ENCODE data around the gene PECR. TPM values are rescaled to one million over a fixed set of nuclear protein-coding genes. Genes with fewer than 3 reads are reported as not detected.

Gene PECR
- total and polyA plus RNA-seq, 10 of the 15 experiments (the other 5 are each of a cell fraction or from before 2014, with no cell fraction given) = 7.6 to 37.4 (median 25.7) TPM

DNA sequence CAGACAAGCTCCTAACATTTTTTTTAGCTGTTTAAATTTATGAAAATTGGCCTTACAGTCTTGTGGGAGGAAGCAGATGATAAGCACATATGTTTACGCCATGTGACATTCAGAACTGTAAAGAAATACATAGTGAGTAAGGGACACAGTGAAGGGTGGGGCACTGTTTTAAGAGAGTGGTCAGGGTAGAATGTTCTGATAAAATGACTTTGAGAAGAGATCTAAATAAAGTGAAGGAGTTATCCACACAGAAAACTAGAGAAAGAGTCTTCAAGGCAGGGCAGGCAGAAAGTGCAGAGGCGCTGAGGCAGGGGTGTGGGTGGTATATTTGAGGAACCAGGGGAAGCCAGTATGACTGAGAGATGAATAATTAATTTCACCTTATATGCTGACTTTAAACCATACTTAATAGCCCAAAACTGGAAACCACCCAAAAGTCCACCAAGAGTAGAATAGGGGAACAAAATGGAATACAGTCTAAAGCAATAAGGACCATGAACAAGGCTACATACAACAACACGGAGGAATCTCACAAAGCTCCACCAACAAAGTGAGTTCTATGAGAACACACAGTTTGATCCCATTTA is 76.8 kb downstream of the PECR start (continued):
- no peak for TF ChIP-seq ZNF592 (IDR thresholded peaks at IDR 0.05)
- no peak for TF ChIP-seq ZNF274 (IDR thresholded peaks at IDR 0.05; ENCODE audit: insufficient read depth, insufficient read length)
- TF ChIP-seq FOS (IDR thresholded peaks at IDR 0.05; ENCODE audit: borderline replicate concordance, extremely low read depth, insufficient read length) = no peak
- TF ChIP-seq GABPA (IDR thresholded peaks at IDR 0.05; ENCODE audit: low read depth) = no peak
- peak; percentile 51 for TF ChIP-seq ATF2 (IDR thresholded peaks at IDR 0.05; ENCODE audit: low read length)
- TF ChIP-seq ATF7 (IDR thresholded peaks at IDR 0.05; ENCODE audit: low read depth) = peak; percentile 20; the same call in 1 of the 2 replicates
- no peak for TF ChIP-seq CHD1 (IDR thresholded peaks at IDR 0.05; ENCODE audit: low read depth, low read length)
- TF ChIP-seq, protein P1, sequence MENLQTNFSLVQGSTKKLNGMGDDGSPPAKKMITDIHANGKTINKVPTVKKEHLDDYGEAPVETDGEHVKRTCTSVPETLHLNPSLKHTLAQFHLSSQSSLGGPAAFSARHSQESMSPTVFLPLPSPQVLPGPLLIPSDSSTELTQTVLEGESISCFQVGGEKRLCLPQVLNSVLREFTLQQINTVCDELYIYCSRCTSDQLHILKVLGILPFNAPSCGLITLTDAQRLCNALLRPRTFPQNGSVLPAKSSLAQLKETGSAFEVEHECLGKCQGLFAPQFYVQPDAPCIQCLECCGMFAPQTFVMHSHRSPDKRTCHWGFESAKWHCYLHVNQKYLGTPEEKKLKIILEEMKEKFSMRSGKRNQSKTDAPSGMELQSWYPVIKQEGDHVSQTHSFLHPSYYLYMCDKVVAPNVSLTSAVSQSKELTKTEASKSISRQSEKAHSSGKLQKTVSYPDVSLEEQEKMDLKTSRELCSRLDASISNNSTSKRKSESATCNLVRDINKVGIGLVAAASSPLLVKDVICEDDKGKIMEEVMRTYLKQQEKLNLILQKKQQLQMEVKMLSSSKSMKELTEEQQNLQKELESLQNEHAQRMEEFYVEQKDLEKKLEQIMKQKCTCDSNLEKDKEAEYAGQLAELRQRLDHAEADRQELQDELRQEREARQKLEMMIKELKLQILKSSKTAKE (IDR thresholded peaks at IDR 0.05; ENCODE audit: low read depth, poor library complexity, severe bottlenecking) = peak; percentile 25
- no peak for TF ChIP-seq ZZZ3 (IDR thresholded peaks at IDR 0.05; ENCODE audit: control insufficient read depth, insufficient read length, low read depth)
- TF ChIP-seq MEF2A (IDR thresholded peaks at IDR 0.05; ENCODE audit: insufficient read depth, low read depth, low read length) = no peak
- TF ChIP-seq MEF2B (IDR thresholded peaks at IDR 0.05; ENCODE audit: partially characterized antibody, poor library complexity, severe bottlenecking) = no peak
- no peak for TF ChIP-seq CHD2 (IDR thresholded peaks at IDR 0.05; ENCODE audit: borderline replicate concordance, low read depth, low read length)
- TF ChIP-seq JUND (IDR thresholded peaks at IDR 0.05; ENCODE audit: low read depth, low read length) = no peak
- TF ChIP-seq ZNF217 (IDR thresholded peaks at IDR 0.05) = no peak
- no peak for TF ChIP-seq MTA3 (IDR thresholded peaks at IDR 0.05; ENCODE audit: borderline replicate concordance, low read length)
- TF ChIP-seq ZBTB33 (IDR thresholded peaks at IDR 0.05) = no peak
- no peak for TF ChIP-seq BRCA1 (IDR thresholded peaks at IDR 0.05; ENCODE audit: low read depth, low read length)
- TF ChIP-seq SIX5 (IDR thresholded peaks at IDR 0.05; ENCODE audit: low read depth, low read length, severe bottlenecking) = no peak
- no peak for TF ChIP-seq ZNF207 (IDR thresholded peaks at IDR 0.05; ENCODE audit: borderline replicate concordance)
- no peak for TF ChIP-seq SREBF2 (IDR thresholded peaks at IDR 0.05; ENCODE audit: low read length)
- no peak for TF ChIP-seq ESRRA (IDR thresholded peaks at IDR 0.05; ENCODE audit: low read length)
- TF ChIP-seq BCL11A (IDR thresholded peaks at IDR 0.05; ENCODE audit: low read depth, low read length) = peak; percentile 74
- TF ChIP-seq STAT1 (conservative IDR thresholded peaks at IDR 0.05) = no peak

Data from GM12878 (cell line).